Measurements from ENCODE around the gene ENTPD1. TPM values are rescaled to one million over a fixed set of nuclear protein-coding genes. Genes with fewer than 3 reads are reported as not detected.

ENTPD1 gene
- total and polyA plus RNA-seq, 2 experiments from 2014 or later = 1.5 to 8.9 TPM

DNA sequence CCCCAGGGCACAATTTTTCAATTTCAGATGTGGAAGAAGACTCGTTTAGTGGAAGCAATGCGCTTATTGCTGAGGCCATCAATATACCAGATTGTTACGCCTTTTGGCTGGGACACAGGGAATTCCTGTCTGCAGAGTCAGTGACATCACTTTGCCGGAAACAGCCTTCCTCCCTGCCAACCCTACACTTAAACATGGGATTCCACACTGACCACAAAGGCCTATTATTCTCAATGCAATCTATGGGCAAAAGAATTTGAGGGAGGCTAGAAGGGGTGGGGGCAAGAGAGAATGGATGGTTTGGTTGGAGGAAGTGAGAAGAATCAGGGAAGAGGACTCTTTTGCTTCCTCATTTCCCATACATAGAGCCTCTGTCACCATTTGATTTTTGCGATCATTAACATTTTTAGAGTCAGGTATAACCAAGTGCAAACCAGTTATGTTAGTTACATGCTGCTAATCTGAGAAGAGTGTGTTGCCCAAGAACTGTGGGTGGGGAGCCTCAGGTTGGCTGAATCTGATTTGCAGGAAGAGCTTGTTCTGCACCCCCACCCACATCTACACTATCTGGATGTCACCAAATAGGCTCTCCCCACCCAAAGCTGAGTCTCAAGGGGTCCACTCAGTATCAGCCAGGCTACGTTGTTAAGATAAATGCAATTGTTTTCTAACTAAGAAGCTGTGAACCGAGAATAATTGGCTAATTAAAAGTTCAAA, 58.2 kb downstream of the ENTPD1 start:
- Histone ChIP-seq H3K9me2 (replicated peaks; ENCODE audit: insufficient read depth) (no peaks in the 10 kb centered on the region), H3K36me3 (replicated peaks; ENCODE audit: insufficient read depth, low read depth) (no peaks in the 10 kb centered on the region), H3K79me2 (no peaks in the 10 kb centered on the region), H3K27me3 (no peaks in the 10 kb centered on the region), H3K27ac (no peak overlapping the region), H3K9me3 (ENCODE audit: low read depth) (no peaks in the 10 kb centered on the region), H4K20me1 (ENCODE audit: insufficient read depth, poor library complexity, severe bottlenecking) (no peaks in the 10 kb centered on the region), H3K4me3 (no peak overlapping the region), H2AFZ (no peak overlapping the region), H3K4me1 (ENCODE audit: insufficient read depth) (no peaks in the 10 kb centered on the region), H3K4me2 (no peak overlapping the region)
- DNase-seq (ENCODE audit: low spot score) = no peak
- TF ChIP-seq, protein P1, sequence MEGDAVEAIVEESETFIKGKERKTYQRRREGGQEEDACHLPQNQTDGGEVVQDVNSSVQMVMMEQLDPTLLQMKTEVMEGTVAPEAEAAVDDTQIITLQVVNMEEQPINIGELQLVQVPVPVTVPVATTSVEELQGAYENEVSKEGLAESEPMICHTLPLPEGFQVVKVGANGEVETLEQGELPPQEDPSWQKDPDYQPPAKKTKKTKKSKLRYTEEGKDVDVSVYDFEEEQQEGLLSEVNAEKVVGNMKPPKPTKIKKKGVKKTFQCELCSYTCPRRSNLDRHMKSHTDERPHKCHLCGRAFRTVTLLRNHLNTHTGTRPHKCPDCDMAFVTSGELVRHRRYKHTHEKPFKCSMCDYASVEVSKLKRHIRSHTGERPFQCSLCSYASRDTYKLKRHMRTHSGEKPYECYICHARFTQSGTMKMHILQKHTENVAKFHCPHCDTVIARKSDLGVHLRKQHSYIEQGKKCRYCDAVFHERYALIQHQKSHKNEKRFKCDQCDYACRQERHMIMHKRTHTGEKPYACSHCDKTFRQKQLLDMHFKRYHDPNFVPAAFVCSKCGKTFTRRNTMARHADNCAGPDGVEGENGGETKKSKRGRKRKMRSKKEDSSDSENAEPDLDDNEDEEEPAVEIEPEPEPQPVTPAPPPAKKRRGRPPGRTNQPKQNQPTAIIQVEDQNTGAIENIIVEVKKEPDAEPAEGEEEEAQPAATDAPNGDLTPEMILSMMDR (IDR thresholded peaks at IDR 0.05; ENCODE audit: poor library complexity) = no peak
- no peak for TF ChIP-seq EZH2 (IDR thresholded peaks at IDR 0.05; ENCODE audit: borderline replicate concordance)
- TF ChIP-seq EZH2phosphoT487 (IDR thresholded peaks at IDR 0.05; ENCODE audit: low read depth, severe bottlenecking, unreplicated experiment) = no peak
- WGBS (ENCODE audit: low lambda C conversion rate, missing lambda C conversion rate) = 77% methylated on average over 7 of the region's 7 CpGs

DNA sequence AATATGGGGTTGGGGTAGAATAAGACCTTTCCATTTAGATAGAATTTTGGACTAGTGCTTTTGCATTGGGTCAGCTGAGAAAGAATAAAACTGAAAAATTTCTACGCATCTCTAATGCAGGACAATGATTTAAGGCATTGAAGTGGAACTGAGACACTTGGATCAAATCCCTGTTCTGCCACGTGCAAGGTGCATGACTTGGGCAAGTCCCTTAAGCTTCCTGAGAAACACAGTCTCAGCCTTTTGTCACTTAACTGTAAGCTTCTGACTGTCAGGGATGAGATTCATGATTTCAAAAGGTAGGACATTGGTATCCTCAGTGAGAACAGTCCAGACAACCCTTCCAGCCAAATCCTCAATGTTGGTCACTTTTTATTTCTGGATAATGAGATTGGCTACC, 59.2 kb downstream of the ENTPD1 start:
- no peak for DNase-seq (ENCODE audit: low spot score)
- TF ChIP-seq EZH2 (IDR thresholded peaks at IDR 0.05; ENCODE audit: borderline replicate concordance) (no peak), EZH2phosphoT487 (IDR thresholded peaks at IDR 0.05; ENCODE audit: low read depth, severe bottlenecking, unreplicated experiment) (no peak)
- TF ChIP-seq, protein P1 (IDR thresholded peaks at IDR 0.05; ENCODE audit: poor library complexity) = no peak

DNA sequence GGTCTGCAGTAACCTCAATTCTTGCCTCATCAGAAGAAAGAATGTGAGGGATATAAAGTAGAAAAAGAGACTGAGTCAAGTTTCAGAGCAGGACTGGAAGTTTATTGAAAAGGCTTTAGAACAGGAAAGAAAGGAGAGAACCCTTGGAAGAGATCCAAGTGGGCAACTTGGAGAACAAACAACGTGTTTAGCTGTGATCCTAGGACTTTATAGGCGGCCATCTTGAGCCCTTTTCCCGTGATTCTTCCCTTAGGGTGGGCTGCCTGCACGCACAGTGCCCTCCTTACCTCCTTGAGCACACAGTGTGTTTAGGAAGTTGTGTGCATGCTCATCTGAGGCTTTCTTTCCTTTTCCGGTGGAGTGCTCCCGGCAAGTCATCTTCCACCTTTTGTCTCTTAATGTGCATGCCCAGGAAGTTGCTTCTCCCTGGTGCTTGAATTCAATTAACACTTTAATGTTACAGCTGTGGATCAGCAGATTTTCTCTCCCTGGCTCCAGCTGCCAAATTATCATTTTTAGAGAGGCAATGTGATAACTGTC, 59.8 kb downstream of the ENTPD1 start:
- no peak overlapping the region for H3K4me3 ChIP-seq
- 79% methylated on average over 6 of the region's 6 CpGs for WGBS (ENCODE audit: low lambda C conversion rate, missing lambda C conversion rate)
- no peaks in the 10 kb centered on the region for H3K79me2 ChIP-seq
- H3K4me1 ChIP-seq (ENCODE audit: insufficient read depth) = no peaks in the 10 kb centered on the region
- H3K4me2 ChIP-seq = no peak overlapping the region
- no peaks in the 10 kb centered on the region for H3K27me3 ChIP-seq
- no peak overlapping the region for H2AFZ ChIP-seq
- no peaks in the 10 kb centered on the region for H3K9me3 ChIP-seq (ENCODE audit: low read depth)
- no peaks in the 10 kb centered on the region for H3K36me3 ChIP-seq (replicated peaks; ENCODE audit: insufficient read depth, low read depth)
- no peak overlapping the region for H3K27ac ChIP-seq
- H3K9me2 ChIP-seq (replicated peaks; ENCODE audit: insufficient read depth) = no peaks in the 10 kb centered on the region
- no peak for DNase-seq (ENCODE audit: low spot score)
- no peaks in the 10 kb centered on the region for H4K20me1 ChIP-seq (ENCODE audit: insufficient read depth, poor library complexity, severe bottlenecking)
- TF ChIP-seq, protein P1 (IDR thresholded peaks at IDR 0.05; ENCODE audit: poor library complexity) = no peak
- no peak for TF ChIP-seq EZH2 (IDR thresholded peaks at IDR 0.05; ENCODE audit: borderline replicate concordance)
- TF ChIP-seq EZH2phosphoT487 (IDR thresholded peaks at IDR 0.05; ENCODE audit: low read depth, severe bottlenecking, unreplicated experiment) = no peak

More for the DNA sequence above, 59.2 kb downstream of the ENTPD1 start:
- Histone ChIP-seq H3K4me3 (no peak overlapping the region), H3K79me2 (no peaks in the 10 kb centered on the region), H4K20me1 (ENCODE audit: insufficient read depth, poor library complexity, severe bottlenecking) (no peaks in the 10 kb centered on the region), H2AFZ (no peak overlapping the region), H3K9me3 (ENCODE audit: low read depth) (no peaks in the 10 kb centered on the region), H3K9me2 (replicated peaks; ENCODE audit: insufficient read depth) (no peaks in the 10 kb centered on the region), H3K4me2 (no peak overlapping the region), H3K27me3 (no peaks in the 10 kb centered on the region), H3K27ac (no peak overlapping the region), H3K4me1 (ENCODE audit: insufficient read depth) (no peaks in the 10 kb centered on the region), H3K36me3 (replicated peaks; ENCODE audit: insufficient read depth, low read depth) (no peaks in the 10 kb centered on the region)
- WGBS (ENCODE audit: low lambda C conversion rate, missing lambda C conversion rate) = 93% methylated on average over 2 of the region's 2 CpGs

All from hepatocyte (in vitro differentiated cells).